ENCODE data around the gene SRBD1. TPM values are rescaled to one million over a fixed set of nuclear protein-coding genes. Genes with fewer than 3 reads are reported as not detected.

SRBD1 gene
- total RNA-seq, 3 donors from 2014 or later (not counting 1 experiment from before 2014, with no cell fraction given) = 34.5 to 40.0 (median 38.8) TPM

DNA sequence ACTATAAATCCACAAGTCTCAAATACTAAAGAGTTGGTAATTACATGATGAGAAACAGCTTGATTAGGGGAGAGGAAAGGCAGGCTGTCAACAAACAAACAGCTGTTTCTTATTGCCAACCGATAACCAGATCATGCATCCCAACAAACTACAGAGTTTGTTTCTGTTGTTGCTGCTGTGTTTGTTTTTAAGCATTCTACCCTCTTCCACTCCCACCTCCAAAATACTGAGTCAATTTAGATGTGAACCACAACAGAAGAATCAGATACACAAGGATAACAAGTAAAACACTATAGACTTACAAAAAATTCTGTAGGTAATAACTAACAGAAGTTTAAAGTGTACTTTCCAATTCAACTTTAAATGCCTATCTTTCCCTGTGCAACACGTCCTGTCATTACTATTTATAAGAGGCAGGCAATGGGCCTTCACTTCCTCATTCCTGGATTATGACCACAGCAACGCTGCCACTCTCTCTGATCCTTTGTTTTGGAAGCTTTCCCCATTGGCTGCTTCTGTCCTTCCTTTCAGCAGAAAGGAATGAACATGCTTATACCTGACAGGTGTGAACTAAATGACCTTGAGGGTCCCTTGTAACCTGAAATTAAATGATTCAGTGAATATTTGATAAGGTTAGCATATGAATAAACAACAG is 152.0 kb downstream of the SRBD1 start:
- no peak overlapping the region for H3K27ac Mint-ChIP-seq
- Histone ChIP-seq H3K36me3 (ENCODE audit: control insufficient read depth, insufficient read depth, low read length) (no peaks in the 10 kb centered on the region), H3K27me3 (ENCODE audit: control insufficient read depth, insufficient read depth, low read length) (no peaks in the 10 kb centered on the region), H3K27ac (ENCODE audit: low read length) (no peak overlapping the region), H3K4me1 (ENCODE audit: control insufficient read depth, insufficient read depth, low read length) (no peaks in the 10 kb centered on the region), H3K4me3 (ENCODE audit: low read length) (no peak overlapping the region), H3K9me3 (ENCODE audit: control insufficient read depth, insufficient read depth, low read length) (no peaks in the 10 kb centered on the region)
- H3K4me1 Mint-ChIP-seq = peaks cover 20 to 37% of the 10 kb centered on the region in 2 donors
- H3K36me3 Mint-ChIP-seq = peaks cover 11% of the 10 kb centered on the region
- ATAC-seq (no peak), DNase-seq (no peak)
- H3K9me3 Mint-ChIP-seq = no peaks in the 10 kb centered on the region
- no peak overlapping the region for H3K4me3 Mint-ChIP-seq
- H3K27me3 Mint-ChIP-seq (ENCODE audit: low read depth in 2 of 2) = no peaks in the 10 kb centered on the region
- TF ChIP-seq, protein P1, sequence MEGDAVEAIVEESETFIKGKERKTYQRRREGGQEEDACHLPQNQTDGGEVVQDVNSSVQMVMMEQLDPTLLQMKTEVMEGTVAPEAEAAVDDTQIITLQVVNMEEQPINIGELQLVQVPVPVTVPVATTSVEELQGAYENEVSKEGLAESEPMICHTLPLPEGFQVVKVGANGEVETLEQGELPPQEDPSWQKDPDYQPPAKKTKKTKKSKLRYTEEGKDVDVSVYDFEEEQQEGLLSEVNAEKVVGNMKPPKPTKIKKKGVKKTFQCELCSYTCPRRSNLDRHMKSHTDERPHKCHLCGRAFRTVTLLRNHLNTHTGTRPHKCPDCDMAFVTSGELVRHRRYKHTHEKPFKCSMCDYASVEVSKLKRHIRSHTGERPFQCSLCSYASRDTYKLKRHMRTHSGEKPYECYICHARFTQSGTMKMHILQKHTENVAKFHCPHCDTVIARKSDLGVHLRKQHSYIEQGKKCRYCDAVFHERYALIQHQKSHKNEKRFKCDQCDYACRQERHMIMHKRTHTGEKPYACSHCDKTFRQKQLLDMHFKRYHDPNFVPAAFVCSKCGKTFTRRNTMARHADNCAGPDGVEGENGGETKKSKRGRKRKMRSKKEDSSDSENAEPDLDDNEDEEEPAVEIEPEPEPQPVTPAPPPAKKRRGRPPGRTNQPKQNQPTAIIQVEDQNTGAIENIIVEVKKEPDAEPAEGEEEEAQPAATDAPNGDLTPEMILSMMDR (IDR thresholded peaks at IDR 0.05) = no peak
- WGBS (ENCODE audit: insufficient coverage) = 77% methylated on average over 3 of the region's 3 CpGs
- intact Hi-C loops (cut with micrococcal nuclease) = no loop called here

DNA sequence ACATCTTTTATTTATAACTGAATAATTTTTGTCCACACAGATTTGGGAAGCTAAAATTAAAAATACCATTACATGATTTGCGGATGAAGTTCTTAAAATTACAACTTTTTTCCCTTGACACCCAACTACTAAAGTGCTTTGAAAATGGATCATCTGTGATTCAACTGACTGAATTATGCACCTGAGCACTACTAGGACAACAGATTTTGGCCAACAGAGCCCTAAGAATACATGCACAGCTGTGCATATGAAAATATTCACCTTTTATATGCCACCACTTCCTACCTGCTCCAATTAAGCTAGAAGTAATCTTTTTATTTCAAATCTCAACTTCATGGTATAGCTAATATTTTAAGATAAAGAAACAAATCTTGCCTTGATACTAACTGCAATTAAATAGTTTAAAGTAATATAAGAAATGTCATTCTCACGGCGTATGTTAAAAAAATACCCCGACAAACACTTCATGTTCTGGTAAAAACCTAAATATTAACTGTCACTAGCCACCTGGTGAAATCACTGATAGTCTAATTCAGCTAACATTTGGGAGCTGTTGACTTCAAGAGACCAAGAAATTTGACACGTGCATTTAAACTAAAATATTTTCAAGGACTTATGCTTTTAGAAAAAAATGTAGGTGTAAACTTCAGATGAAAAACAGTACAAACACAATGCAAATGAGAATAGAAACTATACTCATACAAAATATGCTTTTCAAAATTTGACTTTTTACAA is 153.7 kb downstream of the SRBD1 start:
- intact Hi-C loops (cut with micrococcal nuclease) = no loop called here

DNA sequence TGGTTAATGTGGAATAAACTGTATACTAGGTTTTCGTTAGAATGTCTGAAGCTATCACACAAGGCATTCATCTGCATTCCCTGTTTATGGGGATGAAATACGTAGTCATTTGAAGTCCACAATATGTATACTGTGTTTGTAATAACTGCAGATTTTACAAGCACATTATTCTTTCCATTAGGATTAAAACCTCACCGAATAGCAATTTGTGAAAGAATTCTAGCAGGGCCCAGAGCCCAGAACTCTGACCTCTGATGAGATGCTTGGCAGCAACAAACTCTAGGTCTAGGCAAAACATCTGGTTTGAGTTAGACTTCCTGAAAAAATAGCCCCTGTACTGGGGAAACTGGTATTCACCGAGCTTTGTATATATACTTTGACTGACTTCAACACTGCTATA is 158.2 kb downstream of the SRBD1 start:
- H3K36me3 Mint-ChIP-seq = no peaks in the 10 kb centered on the region
- 100% methylated on average over 3 of the region's 4 CpGs for WGBS (ENCODE audit: insufficient coverage)
- no peaks in the 10 kb centered on the region for H3K27me3 Mint-ChIP-seq (ENCODE audit: low read depth in 2 of 2)
- no peaks in the 10 kb centered on the region for H3K27me3 ChIP-seq (ENCODE audit: control insufficient read depth, insufficient read depth, low read length)
- H3K4me3 Mint-ChIP-seq = no peak overlapping the region
- H3K9me3 ChIP-seq (ENCODE audit: control insufficient read depth, insufficient read depth, low read length) = no peaks in the 10 kb centered on the region
- H3K27ac Mint-ChIP-seq = no peak overlapping the region
- no peaks in the 10 kb centered on the region for H3K36me3 ChIP-seq (ENCODE audit: control insufficient read depth, insufficient read depth, low read length)
- DNase-seq (no peak), ATAC-seq (no peak)
- no peaks in the 10 kb centered on the region for H3K9me3 Mint-ChIP-seq
- TF ChIP-seq, protein P1 (IDR thresholded peaks at IDR 0.05) = no peak
- H3K4me3 ChIP-seq (ENCODE audit: low read length) = no peak overlapping the region
- no peak overlapping the region for H3K27ac ChIP-seq (ENCODE audit: low read length)
- H3K4me1 Mint-ChIP-seq = no peaks in the 10 kb centered on the region
- intact Hi-C loops (cut with micrococcal nuclease) = no loop called here
- no peaks in the 10 kb centered on the region for H3K4me1 ChIP-seq (ENCODE audit: control insufficient read depth, insufficient read depth, low read length)

More for the DNA sequence above, 153.7 kb downstream of the SRBD1 start:
- Mint-ChIP-seq H3K9me3 (no peaks in the 10 kb centered on the region), H3K4me3 (no peak overlapping the region), H3K27me3 (ENCODE audit: low read depth in 2 of 2) (no peaks in the 10 kb centered on the region), H3K4me1 (peaks cover 19 to 28% of the 10 kb centered on the region in 2 donors), H3K36me3 (peaks cover 11% of the 10 kb centered on the region), H3K27ac (no peak overlapping the region)
- Histone ChIP-seq H3K4me1 (ENCODE audit: control insufficient read depth, insufficient read depth, low read length) (no peaks in the 10 kb centered on the region), H3K36me3 (ENCODE audit: control insufficient read depth, insufficient read depth, low read length) (no peaks in the 10 kb centered on the region), H3K9me3 (ENCODE audit: control insufficient read depth, insufficient read depth, low read length) (no peaks in the 10 kb centered on the region), H3K27me3 (ENCODE audit: control insufficient read depth, insufficient read depth, low read length) (no peaks in the 10 kb centered on the region), H3K27ac (ENCODE audit: low read length) (no peak overlapping the region), H3K4me3 (ENCODE audit: low read length) (no peak overlapping the region)
- 100% methylated on average over 4 of the region's 5 CpGs for WGBS (ENCODE audit: insufficient coverage)
- no peak for ATAC-seq
- TF ChIP-seq, protein P1 (IDR thresholded peaks at IDR 0.05) = no peak
- DNase-seq = no peak
